Suppressor macrophage treated with lipopolysaccharide for 1 hour (primary cell): Measurements from ENCODE around the gene DIRAS1.
"Not testable (repeated sequence)": the region's sequence is repeated elsewhere in the genome, so short reads cannot be mapped to it uniquely, and the experiment has no call there.

Source experiments
- DNase-seq, 3 donors: peaks; one replicate each; pipeline ENCODE4 v3.0.0-alpha.2; 2020 to 2022

DIRAS1 gene

DNA sequence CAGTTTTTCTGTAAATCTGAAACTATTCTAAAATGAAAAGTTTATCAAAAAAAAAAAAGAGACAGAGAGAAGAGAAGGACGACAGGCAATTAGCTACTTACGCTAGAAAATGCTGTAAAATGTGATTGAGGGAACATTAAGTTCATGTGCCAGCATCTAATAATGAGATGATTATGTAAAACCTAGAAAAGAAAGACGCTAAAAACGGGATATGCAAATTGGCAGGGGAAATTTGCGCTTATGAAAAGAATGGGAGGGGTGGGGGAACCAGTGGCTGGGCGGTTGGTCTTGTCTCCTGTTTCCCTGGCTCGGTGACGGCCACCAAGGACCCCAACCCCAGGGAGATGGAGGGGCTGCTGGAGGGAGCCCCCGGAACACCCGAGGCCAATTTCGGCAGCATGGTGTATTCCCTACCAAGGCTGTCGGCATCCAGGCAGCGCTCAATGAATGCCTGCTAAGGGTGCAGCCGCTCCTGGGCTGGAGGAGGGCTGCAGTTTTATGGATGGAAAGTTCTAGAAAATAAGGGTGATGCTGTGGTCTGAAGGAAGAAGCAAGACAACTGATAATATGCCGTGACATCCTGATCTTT, 52.9 kb downstream of the DIRAS1 start:
- DNase-seq: no peak

DNA sequence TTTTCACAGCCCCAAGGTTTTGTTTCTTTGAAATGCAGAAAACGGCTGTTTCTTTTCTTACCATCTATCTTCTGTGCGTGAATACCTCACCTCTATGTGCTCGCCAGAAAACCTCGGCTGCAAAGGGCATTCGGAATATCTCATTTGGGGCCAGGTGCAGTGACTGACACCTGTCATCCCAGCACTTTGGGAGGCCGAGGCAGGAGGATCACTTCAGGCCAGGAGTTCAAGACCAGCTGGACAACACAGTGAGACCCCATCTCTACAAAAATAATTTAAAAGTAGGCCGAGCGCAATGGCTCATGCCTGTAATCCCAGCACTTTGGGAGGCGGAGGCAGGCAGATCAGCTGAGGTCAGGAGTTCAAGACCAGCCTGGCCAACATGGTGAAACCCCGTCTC, 53.8 kb downstream of the DIRAS1 start:
- DNase-seq: not testable (repeated sequence)

DNA sequence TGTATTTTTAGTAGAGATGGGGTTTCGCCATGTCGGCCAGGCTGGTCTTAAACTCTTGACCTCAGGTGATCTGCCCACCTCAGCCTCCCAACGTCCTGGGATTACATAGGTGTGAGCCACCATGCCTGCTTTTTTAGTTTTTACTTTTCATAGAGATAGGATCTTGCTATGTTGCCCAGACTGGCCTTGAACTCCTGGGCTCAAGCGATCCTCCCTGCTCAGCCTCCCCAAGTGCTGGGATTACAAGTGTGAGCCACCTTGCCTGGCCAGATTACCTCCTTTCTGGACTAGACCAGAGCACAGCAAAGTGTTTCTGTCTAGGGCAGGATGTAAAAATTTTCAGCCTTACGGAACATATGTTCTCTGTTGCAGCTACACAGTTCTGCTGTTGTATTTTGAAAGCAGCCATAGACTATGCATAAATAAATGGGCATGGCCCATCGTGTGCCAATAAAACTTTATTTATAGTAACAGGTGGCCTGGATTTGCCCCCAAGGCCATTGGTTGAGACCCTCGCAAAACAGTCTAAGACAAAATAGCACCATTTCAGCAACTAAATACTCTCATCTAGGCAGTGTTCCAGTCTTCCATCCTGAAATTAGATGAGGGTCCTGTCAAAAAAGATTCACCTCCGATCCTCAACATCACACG, 54.7 kb downstream of the DIRAS1 start:
- no peak for DNase-seq

DNA sequence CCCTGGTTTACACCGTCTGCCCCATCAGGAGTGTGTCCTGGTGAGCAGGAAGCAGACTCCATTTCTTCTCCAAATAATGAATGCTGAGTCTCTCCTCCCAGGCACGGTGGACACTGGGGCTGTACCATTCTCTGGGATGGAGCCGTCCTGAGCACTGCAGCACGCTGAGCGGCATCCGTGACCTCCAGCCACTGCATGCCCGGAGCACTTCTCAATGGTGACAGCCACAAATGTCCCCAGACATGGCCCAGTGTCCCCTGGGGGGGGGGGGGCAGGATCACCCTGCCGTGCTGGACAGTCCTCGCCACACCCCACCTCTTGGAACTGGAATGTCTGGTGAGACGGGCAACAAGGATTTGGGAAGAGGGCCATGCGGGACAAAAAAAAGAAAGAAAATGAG, 56.1 kb downstream of the DIRAS1 start:
- DNase-seq: no peak
